ENCODE results near the gene TYRO3. TPM values are rescaled to one million over a fixed set of nuclear protein-coding genes. Genes with fewer than 3 reads are reported as not detected.

The TYRO3 gene
- total RNA-seq, 1 donor from 2014 or later = 28.5 TPM

DNA sequence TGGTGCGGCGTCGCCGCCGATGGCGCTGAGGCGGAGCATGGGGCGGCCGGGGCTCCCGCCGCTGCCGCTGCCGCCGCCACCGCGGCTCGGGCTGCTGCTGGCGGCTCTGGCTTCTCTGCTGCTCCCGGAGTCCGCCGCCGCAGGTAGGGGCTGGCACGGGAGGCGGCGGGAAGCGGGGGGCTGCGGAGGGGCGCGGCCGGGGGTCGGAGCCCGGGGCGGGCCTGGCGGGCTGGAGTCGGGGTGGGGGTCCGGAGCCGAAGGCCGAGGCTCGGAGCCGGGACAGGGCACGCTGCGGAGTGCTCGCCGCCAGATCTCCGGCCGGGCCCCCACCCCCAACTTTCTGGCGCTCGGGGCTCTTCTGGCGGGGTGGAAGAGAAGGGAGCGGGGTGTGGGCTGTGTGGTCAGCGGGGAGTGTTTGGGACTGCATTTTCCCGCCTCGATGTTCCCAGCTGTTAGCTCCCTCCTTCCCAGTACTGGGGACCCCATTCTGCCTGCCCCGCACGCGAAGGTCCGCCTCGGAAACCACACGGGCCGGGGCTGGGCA lies 299 bp downstream of the TYRO3 start:
- Histone ChIP-seq H3K9me3 (ENCODE audit: insufficient read depth, low read depth, low read length) (no peaks in the 10 kb centered on the region), H4K20me1 (ENCODE audit: insufficient read depth, low read length) (peaks cover 14% of the 10 kb centered on the region), H2AFZ (ENCODE audit: low read depth, low read length) (peak overlapping the region; percentile 87), H3K27ac (ENCODE audit: low read depth, low read length) (no peak overlapping the region), H3K9ac (ENCODE audit: low read length) (peak overlapping the region; percentile 73), H3K36me3 (ENCODE audit: insufficient read depth, low read length) (no peaks in the 10 kb centered on the region), H3K27me3 (ENCODE audit: insufficient read depth, low read length) (peaks cover 3% of the 10 kb centered on the region), H3K4me3 (ENCODE audit: insufficient read depth, low read depth, low read length) (peak overlapping the region; percentile 64), H3K4me1 (ENCODE audit: insufficient read depth, low read length) (peaks cover 35% of the 10 kb centered on the region), H3K4me2 (ENCODE audit: low read length) (peak overlapping the region; percentile 97), H3K79me2 (ENCODE audit: insufficient read depth, low read length) (peaks cover 7% of the 10 kb centered on the region)
- H3K36me3 Mint-ChIP-seq (ENCODE audit: low read depth, unreplicated experiment) = no peaks in the 10 kb centered on the region
- TF ChIP-seq, protein P1, sequence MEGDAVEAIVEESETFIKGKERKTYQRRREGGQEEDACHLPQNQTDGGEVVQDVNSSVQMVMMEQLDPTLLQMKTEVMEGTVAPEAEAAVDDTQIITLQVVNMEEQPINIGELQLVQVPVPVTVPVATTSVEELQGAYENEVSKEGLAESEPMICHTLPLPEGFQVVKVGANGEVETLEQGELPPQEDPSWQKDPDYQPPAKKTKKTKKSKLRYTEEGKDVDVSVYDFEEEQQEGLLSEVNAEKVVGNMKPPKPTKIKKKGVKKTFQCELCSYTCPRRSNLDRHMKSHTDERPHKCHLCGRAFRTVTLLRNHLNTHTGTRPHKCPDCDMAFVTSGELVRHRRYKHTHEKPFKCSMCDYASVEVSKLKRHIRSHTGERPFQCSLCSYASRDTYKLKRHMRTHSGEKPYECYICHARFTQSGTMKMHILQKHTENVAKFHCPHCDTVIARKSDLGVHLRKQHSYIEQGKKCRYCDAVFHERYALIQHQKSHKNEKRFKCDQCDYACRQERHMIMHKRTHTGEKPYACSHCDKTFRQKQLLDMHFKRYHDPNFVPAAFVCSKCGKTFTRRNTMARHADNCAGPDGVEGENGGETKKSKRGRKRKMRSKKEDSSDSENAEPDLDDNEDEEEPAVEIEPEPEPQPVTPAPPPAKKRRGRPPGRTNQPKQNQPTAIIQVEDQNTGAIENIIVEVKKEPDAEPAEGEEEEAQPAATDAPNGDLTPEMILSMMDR (IDR thresholded peaks at IDR 0.05; ENCODE audit: insufficient read depth, low read depth, low read length) = no peak
- peak; percentile 9 for TF ChIP-seq EZH2 (IDR thresholded peaks at IDR 0.05; ENCODE audit: insufficient read depth, low read length)
- peak overlapping the region; percentile 88 for H3K4me3 Mint-ChIP-seq (ENCODE audit: unreplicated experiment)
- no peak overlapping the region for H3K27ac Mint-ChIP-seq (ENCODE audit: unreplicated experiment)
- DNase-seq (ENCODE audit: low read depth) (no peak), FAIRE-seq (no peak)
- H3K4me1 Mint-ChIP-seq (ENCODE audit: low read depth, unreplicated experiment) = peaks cover 40% of the 10 kb centered on the region
- H3K27me3 Mint-ChIP-seq (ENCODE audit: low read depth, unreplicated experiment) = no peaks in the 10 kb centered on the region
- H3K9me3 Mint-ChIP-seq (ENCODE audit: unreplicated experiment) = no peaks in the 10 kb centered on the region

DNA sequence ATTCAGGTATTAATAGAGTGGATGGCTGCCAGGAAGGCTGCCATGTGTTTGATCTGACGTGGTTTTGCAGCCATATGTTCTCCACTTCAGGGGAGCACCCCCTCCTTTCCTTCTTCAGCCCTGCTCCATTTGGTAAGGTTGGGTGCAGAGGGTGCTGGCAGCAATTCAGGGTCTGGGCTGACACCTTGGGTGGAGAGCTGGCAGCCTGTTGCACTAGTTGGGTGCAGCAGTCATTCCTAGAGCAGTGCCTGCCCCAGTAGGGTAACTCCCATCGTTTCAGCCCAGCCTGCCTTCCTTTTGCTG lies 1.5 kb downstream of the TYRO3 start:
- Histone ChIP-seq H4K20me1 (ENCODE audit: insufficient read depth, low read length) (peaks cover 14% of the 10 kb centered on the region), H3K79me2 (ENCODE audit: insufficient read depth, low read length) (peaks cover 7% of the 10 kb centered on the region), H3K4me3 (ENCODE audit: insufficient read depth, low read depth, low read length) (no peak overlapping the region), H3K36me3 (ENCODE audit: insufficient read depth, low read length) (no peaks in the 10 kb centered on the region), H2AFZ (ENCODE audit: low read depth, low read length) (no peak overlapping the region), H3K4me2 (ENCODE audit: low read length) (peak overlapping the region; percentile 97), H3K4me1 (ENCODE audit: insufficient read depth, low read length) (peaks cover 35% of the 10 kb centered on the region), H3K9ac (ENCODE audit: low read length) (no peak overlapping the region), H3K9me3 (ENCODE audit: insufficient read depth, low read depth, low read length) (no peaks in the 10 kb centered on the region), H3K27ac (ENCODE audit: low read depth, low read length) (no peak overlapping the region), H3K27me3 (ENCODE audit: insufficient read depth, low read length) (no peaks in the 10 kb centered on the region)
- no peak overlapping the region for H3K27ac Mint-ChIP-seq (ENCODE audit: unreplicated experiment)
- H3K4me1 Mint-ChIP-seq (ENCODE audit: low read depth, unreplicated experiment) = peaks cover 45% of the 10 kb centered on the region
- no peak for FAIRE-seq
- no peak for DNase-seq (ENCODE audit: low read depth)
- H3K36me3 Mint-ChIP-seq (ENCODE audit: low read depth, unreplicated experiment) = no peaks in the 10 kb centered on the region
- H3K27me3 Mint-ChIP-seq (ENCODE audit: low read depth, unreplicated experiment) = no peaks in the 10 kb centered on the region
- no peaks in the 10 kb centered on the region for H3K9me3 Mint-ChIP-seq (ENCODE audit: unreplicated experiment)
- TF ChIP-seq EZH2 (IDR thresholded peaks at IDR 0.05; ENCODE audit: insufficient read depth, low read length) = no peak
- TF ChIP-seq, protein P1 (IDR thresholded peaks at IDR 0.05; ENCODE audit: insufficient read depth, low read depth, low read length) = no peak
- peak overlapping the region; percentile 88 for H3K4me3 Mint-ChIP-seq (ENCODE audit: unreplicated experiment)

DNA sequence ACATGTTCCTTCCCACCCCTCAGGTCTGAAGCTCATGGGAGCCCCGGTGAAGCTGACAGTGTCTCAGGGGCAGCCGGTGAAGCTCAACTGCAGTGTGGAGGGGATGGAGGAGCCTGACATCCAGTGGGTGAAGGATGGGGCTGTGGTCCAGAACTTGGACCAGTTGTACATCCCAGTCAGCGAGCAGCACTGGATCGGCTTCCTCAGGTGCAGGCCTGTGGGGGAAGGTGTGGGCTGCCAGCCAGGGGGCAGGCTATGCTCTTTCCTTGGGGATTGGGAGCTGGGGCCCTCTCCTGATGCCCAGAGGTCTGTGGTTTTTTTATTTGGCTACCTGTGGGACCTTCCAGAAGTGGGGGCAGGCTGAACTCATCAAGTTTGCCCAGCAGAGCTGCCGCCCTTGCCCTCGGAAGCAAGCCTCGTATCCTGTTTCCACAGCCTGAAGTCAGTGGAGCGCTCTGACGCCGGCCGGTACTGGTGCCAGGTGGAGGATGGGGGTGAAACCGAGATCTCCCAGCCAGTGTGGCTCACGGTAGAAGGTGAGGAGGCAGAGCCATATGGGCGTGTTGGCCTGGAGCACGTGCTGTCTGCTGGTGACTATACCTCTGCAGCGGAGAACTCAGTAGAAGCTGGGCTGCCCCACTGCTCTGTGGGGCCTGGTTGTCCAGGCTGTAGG lies 2.2 kb downstream of the TYRO3 start:
- no peak for DNase-seq (ENCODE audit: low read depth)
- H3K79me2 ChIP-seq (ENCODE audit: insufficient read depth, low read length) = peaks cover 7% of the 10 kb centered on the region
- H3K4me3 Mint-ChIP-seq (ENCODE audit: unreplicated experiment) = peak overlapping the region; percentile 40
- no peaks in the 10 kb centered on the region for H3K9me3 Mint-ChIP-seq (ENCODE audit: unreplicated experiment)
- peak overlapping the region; percentile 34 for H2AFZ ChIP-seq (ENCODE audit: low read depth, low read length)
- TF ChIP-seq EZH2 (IDR thresholded peaks at IDR 0.05; ENCODE audit: insufficient read depth, low read length) = no peak
- TF ChIP-seq, protein P1 (IDR thresholded peaks at IDR 0.05; ENCODE audit: insufficient read depth, low read depth, low read length) = no peak
- peaks cover 35% of the 10 kb centered on the region for H3K4me1 ChIP-seq (ENCODE audit: insufficient read depth, low read length)
- FAIRE-seq = no peak
- H3K36me3 ChIP-seq (ENCODE audit: insufficient read depth, low read length) = no peaks in the 10 kb centered on the region
- peaks cover 14% of the 10 kb centered on the region for H4K20me1 ChIP-seq (ENCODE audit: insufficient read depth, low read length)
- H3K4me2 ChIP-seq (ENCODE audit: low read length) = peak overlapping the region; percentile 17
- H3K4me3 ChIP-seq (ENCODE audit: insufficient read depth, low read depth, low read length) = no peak overlapping the region
- peaks cover 47% of the 10 kb centered on the region for H3K4me1 Mint-ChIP-seq (ENCODE audit: low read depth, unreplicated experiment)
- H3K36me3 Mint-ChIP-seq (ENCODE audit: low read depth, unreplicated experiment) = no peaks in the 10 kb centered on the region
- no peaks in the 10 kb centered on the region for H3K9me3 ChIP-seq (ENCODE audit: insufficient read depth, low read depth, low read length)
- no peak overlapping the region for H3K27ac Mint-ChIP-seq (ENCODE audit: unreplicated experiment)
- no peaks in the 10 kb centered on the region for H3K27me3 Mint-ChIP-seq (ENCODE audit: low read depth, unreplicated experiment)
- no peak overlapping the region for H3K27ac ChIP-seq (ENCODE audit: low read depth, low read length)
- H3K9ac ChIP-seq (ENCODE audit: low read length) = no peak overlapping the region
- H3K27me3 ChIP-seq (ENCODE audit: insufficient read depth, low read length) = no peaks in the 10 kb centered on the region
